Activated CD8-positive, alpha-beta memory T cell treated with anti-CD3 and anti-CD28 coated beads for 24 hours (primary cell): ENCODE results near the gene SOX14.

ENCODE experiments used
- DNase-seq: peaks from one replicate; pipeline ENCODE4 v3.0.0-alpha.2; 2020

SOX14 gene

DNA sequence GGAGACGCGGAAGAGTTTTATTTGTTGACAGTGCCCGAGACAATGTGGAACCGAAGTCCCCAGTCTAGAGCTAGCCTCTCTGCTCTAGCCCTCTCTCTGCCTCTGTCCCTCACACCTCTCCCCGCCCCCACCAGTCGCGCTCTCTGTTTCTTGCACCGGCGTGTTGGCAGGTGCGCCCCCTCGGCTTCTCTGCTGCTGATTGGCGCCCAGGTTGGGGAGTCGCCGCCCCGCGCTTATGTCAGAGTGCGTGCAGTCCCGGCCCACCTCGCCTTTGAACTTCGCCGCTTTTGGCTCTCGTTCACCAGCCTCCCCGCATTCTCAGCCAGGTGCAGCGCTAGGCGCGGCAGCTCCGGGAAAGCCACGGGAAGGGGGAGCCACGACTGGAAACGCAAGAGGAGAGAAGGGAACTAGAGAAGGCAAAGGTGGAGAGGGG, at the start of gene SOX14:
Gene SOX14 (plus strand): TSS at position 315 of the 433 bp plus-strand sequence. CDS start 470 bp downstream, outside the sequence.
- no peak for DNase-seq

DNA sequence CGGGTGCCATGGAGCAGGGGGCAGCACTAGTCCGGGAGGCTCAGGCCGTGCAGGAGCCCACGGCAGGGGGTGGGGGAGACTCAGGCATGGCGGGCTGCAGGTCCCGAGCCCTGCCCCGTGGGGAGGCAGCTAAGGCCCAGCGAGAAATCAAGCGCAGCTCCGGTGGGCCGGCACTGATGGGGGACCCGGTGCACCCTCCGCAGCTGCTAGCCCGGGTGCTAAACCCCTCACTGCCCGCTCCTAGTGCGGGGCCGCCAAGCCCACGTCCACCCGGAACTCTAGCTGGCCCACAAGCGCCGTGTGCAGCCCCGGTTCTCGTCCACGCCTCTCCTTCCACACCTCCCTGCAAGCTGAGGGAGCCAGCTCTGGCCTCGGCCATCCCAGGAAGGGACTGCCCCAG, 49.6 kb upstream of the SOX14 start:
- DNase-seq, result no peak

DNA sequence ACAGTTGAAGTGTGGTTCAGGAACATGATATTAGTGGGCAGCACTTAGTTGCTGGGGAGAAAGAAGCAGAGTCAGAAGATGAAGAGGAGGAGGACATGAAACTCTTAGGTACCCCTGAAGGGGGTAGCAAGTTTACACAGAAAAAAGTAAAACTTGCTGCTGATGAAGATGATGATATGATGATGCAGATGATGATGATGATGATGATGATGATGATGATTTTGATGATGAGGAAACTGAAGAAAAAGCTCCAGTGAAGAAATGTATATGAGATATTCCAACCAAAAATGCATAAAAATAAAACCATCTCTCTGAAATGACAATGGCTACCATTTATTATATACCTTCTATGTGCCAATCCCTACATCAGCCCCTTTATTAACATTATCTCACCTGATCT, 39.9 kb upstream of the SOX14 start:
- DNase-seq, result no peak

DNA sequence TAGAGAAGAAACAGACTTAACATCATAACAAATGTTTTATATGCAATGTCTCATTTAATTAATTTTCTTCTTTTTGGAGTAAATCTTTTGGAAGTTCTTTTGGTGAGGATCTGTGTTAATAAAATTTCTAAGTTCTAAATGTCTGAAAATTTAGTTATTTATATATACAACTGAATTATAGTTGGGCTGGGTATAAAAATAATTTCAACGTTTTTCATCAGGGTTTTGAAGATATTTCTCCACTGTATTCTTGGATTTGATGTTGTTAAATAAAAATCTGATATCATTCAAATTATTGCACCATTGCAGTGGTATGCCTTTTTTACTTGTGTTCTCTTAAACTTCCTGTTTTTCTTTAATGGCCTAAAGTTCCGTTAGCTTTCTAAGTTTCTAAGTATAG, 26.9 kb upstream of the SOX14 start:
- DNase-seq, result no peak

DNA sequence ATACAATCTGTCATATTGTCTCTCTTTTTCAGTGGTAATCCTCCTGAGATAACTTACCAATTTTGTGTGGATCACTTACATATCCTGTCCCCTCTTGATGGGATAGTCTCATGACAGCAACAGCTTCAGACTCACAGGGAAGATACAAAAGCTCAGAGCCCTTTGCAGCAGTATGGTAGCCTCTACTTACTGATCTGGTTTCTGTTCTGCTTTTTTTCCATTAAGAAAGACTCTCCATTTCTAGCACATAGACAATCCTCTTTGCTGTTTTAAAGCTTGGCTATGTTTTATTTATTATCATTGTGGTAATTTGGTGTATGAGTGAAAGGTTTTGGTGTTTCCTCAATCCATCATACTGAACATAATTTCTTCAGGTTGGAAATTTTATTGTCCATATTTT, 25.4 kb upstream of the SOX14 start:
- DNase-seq, result no peak

DNA sequence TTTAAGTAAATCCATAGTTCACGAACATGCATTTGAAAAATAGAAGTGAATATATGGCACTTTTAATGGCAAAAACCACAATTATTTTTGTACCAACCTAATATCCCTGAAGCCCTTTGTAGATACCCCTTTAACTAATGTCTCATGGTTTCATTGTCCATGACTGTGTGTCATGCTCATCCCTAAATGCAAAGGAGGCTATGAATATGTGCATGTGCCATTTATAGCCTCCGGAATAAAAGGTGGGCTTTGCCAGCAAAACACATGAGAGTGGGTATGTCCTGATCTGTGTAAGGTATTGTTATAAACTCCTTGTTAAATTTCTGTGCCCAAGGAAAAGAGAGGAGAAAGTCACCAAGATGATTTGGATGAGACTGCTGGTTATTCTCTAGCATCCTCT, 20.5 kb upstream of the SOX14 start:
- no peak for DNase-seq

DNA sequence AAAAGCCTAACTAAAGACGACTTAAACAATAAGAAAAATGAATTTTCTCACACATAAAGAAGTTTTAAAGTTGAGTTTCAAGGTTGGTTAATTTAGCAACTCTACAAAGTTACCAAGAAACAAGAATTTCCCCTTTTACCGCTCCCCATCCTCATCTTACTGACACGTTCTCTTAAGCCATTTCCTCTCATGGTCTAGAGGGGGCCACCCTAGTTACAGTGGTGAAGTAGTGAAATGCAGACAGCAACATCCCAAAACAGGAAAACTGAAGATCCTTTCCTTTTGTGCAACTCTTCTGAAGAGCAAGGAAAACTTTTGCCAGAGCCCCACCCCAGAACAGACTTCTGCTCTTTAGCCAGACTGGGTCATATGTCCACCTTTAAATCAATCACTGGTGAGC, 17.3 kb upstream of the SOX14 start:
- DNase-seq, result no peak

DNA sequence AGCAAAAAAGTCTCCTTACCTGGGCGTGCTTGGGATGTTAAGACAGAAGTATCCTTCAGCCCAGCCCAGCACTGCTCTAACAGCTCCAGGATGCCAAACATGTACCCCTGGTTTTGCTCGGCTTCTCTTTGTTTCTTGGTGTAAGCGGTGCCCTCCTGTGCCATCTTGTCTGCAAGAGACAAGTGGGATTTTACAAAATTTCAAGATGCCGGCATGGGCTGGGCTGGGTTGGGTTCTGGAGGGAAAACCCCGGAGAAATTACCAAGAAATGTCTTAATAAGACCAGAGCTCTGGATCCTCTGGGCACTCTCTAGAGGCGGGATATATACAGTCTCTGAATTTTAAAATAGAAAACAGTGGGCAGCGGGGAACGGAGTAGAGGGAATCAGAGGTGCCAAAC, 4.6 kb upstream of the SOX14 start:
- no peak for DNase-seq

DNA sequence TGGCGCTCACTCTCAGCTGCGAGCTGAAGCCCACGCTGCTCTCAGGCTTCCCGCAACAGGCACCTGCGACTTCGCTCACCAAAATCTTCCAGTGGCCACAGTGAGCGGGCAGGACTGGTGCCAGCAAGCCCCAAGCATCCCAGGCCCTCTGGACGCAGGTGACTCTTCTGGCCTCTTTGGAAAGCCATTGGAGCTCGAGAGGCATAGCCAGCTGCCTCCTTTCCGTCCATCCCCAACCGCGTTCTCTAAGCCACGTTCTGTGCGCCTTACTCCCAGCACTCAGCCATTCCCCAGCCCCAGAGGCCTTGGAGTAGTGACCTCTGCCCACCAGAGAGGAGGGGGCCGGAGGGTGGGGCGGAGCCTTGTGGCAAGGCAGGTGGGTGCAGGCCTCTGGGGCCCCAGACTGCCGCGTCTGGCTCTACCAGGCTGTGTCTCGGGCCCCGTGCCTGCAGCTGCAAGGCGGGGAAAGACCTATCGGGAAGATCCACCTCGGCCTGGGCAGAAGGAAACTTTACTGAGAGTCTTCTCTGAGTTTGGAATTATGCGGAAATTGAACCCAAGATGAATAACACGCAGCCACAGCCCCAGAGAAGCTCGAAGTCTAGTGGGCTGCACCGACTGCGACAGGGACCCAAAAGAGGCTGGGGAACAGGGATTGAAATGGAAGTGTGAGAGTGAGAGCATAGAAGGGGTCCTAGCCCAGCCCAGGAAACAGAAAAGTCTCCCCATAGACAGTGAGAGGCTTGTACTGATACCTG, 3.6 kb upstream of the SOX14 start:
- DNase-seq, result no peak

DNA sequence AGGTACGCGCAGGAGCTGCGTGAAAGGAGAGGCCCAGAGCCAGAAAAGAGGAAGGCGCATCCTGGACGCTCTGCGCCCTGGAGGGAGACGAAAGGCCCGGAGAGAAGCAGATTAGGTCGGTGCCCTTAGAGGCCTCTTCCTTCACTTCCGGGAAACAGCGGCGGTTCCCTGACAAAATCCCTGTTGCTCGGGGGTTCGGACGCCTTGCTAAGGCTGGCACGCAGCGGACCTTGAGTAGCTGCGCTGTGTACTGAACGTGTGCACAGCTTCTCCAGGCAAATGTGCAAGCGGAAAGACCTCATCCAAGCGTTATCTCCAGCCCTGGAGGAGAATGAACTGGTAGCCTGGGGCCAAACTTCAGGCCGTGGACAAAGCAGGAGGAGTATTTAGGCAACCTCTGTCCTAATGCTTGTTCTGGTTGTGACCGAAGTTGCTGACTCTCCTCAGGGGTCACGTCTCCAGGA, 3.0 kb upstream of the SOX14 start:
- DNase-seq, result no peak

DNA sequence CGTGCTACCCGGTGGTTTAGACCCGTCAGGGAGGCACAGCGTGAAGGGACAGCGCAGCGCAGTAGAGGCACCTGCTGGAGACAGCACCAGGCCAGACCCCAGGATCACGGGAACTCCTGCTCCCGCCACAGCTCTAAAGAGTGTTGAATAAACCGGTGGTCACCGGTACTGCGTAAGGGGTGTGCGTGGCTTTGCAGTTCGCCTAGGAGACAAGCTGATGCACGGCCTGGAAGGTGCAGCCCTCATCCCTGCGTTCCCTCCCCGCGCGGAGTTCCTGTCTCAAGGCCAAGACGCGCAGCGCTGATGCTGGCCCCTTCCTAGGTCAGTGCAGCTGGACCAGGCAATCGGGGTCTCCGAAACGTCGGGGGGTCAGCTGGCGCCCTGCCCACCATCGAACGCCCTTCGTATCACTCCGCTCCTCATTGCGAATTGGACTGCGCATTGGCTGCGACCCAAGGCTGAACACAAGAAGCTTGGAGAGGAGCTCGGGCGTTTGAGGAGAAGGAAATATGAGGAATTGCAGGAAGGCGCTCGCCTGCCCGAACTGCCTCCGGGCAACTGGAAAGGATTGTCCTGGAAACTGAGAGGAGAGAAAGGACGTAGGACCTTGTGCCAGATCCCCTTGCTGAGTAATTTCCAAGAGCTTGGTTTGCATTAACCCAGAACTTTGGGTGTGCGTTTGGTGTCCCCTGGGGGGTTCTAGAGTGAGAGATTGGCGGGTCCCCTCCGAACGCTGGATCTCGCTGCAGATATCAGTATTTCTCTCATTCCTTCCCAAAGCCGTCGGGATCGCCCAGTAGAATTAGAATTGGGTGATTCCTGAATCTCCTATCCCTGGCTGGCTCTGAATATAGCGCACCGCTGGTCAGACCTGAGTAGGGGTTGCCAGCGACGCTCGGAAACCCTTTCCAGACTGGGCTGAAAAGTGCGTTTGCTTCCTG, 2.3 kb upstream of the SOX14 start:
- peak; percentile 52 for DNase-seq

DNA sequence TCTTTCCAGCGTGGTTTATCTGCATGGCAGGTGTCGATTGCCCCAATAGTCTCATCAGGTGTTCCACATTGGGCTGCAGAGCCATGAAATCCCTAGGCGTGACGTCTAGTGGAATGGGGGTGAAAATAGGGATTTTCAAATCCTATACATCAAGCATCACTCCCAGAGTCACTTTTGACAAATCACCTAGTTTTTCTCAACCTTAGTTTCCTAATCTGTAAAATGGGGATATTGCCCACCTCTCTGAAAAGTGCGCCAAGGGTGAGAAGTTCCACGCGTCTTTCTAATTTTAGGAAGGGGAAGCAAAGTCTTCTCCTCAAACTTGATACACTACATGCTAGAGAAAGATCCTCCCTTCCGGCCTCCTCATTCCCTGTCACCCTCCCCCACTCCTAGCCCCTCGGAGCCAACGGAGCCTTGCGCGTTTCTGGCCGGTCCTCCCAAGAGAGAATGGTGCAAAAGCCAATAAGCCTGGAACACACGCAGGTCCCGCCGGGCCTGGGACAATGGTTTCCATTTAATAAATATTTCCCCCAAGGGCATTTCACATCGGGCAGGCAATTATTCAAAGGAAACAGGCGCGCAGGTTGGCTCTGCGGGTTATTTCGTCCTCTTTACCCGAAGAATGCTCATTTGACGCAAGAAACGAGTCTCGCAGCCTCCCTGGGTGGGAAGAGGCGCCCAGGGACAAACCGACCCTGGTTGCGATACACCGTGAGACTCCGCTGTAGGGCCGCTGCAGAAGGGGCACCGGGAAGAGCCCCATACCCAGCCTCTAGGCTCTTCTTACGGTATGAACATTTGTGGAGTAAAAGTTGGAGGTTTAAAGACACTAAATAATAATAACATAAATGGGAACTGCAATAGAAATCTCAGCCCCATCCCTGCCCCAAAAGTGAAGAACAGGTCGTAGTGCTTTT, 1.2 kb upstream of the SOX14 start:
- DNase-seq, result no peak

DNA sequence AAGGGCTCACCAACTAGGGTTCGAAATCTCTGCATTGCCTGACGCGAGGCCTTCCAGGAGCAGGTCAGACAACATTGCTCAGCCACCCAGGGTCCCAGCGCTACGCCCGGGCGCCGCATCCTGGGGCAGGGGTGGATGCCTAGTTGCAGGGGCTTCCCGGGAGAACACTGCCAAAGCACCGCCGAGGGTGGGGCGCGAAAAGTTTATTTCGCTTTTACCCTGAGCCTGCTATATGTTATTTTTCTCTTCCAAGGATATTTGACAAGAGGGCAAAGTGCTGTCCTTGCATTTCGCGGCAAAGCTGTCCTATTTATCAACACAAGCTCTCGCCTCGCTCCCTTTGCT, 549 bp upstream of the SOX14 start:
- DNase-seq, result peak; percentile 54

DNA sequence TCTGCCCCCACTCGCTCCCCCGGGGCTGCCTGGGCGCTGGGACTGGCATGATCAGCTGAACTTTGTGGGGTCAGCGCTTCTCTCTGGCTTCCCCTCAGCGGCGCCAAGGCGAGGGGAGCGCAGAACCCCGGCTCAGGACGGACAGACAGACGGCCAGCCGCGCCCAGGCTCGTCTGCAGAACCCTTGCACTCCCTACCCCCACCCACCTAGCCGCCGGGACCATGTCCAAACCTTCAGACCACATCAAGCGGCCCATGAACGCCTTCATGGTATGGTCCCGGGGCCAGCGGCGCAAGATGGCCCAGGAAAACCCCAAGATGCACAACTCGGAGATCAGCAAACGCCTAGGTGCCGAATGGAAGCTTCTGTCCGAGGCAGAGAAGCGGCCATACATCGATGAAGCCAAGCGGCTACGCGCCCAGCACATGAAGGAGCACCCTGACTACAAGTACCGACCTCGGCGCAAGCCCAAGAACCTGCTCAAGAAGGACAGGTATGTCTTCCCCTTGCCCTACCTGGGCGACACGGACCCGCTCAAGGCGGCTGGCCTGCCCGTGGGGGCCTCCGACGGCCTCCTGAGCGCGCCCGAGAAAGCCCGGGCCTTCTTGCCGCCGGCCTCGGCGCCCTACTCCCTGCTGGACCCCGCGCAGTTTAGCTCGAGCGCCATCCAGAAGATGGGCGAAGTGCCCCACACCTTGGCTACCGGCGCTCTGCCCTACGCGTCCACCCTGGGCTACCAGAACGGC, 621 bp downstream of the SOX14 start:
- DNase-seq, result no peak

DNA sequence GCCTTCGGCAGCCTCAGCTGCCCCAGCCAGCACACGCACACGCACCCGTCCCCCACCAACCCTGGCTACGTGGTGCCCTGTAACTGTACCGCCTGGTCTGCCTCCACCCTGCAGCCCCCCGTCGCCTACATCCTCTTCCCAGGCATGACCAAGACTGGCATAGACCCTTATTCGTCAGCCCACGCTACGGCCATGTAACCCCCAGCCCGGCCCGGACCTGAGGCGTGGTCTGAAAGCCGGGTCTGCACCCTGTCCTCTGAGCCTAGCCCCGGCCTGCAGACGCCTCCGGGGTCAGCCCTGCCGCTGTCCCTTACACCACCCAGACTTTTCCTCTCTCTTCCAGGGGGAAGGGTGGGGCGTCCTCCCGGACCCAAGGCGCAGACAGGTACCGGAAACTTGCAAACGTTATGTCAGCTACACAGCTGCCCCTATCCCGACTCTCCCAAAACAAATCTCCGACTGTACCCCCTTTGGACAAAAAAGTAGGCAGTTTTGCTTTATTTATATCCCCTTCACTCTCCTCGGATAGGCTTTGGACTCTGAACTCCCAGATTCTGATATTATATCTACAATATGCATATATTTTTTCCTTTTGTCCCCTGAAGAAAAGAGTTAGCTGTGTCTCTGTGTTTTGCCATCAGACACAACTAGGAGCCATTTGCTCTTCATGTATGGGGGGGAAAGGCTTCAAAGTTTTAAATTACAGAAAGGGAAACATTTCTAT, 1.4 kb downstream of the SOX14 start:
- no peak for DNase-seq

DNA sequence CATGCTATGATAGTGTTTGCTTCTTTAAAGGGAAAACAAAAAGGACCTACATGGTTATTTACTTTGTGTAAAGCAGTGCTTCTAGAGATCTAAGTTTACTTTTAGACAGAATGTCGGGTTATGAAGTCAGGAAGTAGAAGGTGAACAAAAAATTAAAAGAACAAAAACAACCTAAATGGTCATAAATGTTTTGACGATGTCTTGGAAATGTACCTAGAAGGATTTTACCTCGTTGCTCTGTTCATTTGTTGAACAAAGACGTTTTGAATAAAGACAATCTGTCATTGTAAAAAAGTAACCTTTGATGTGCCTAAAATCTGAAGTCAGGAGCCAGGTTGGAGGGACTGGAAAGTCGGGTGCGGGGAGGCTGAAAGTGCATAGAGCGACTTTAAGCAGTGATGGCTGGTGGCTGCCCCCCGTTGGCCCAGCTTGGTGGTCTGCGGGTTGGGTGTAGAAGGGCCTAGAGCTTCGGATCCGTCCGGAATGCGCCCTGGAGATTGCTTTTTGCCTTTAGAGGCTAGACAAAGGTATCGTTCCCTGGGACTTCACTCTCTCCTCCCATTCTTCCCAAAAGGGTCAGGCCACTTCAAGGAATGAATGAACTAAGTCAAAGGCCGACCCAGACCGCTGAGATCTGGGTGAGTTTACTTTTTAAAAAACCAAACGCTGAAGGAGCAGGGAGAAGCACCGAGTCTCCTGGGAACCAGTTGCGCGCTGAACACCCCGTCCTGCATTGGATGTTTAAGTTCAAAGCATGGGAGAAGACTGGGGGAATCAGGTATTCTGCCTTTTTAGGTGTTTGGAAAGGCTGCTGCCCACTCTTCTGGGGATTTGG, 2.1 kb downstream of the SOX14 start:
- no peak for DNase-seq

DNA sequence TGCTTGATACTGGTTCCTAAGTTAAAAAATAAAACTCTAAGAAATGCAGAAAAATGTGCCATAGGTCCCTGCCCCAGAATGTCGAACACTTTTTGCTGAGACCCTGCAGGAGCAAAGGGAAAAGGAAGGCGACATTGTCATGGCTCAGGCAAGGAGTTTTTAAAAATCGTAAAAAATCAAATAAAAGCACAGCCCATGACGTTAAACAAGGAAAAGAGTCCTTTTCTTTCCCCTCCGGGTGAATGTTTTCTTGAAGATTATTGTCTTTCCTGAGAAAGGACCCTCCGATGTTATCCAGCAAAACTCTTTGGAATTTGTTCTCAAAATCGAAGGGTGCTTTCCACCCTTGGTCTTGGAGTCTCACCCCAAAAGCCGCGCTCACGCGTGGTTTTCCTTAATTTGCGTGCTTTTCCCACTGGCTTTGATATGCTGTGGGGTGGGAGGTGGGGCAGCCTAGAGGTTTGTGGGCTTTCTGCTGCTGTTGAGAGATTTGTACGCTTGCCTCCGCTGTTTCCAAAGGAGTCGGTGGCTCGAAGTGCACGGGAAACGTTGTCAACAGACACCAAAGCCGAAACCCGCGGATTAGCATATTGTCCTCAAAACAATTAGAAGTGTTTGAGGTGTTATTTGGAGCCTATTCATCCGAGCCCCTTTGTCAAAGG, 2.9 kb downstream of the SOX14 start:
- no peak for DNase-seq

DNA sequence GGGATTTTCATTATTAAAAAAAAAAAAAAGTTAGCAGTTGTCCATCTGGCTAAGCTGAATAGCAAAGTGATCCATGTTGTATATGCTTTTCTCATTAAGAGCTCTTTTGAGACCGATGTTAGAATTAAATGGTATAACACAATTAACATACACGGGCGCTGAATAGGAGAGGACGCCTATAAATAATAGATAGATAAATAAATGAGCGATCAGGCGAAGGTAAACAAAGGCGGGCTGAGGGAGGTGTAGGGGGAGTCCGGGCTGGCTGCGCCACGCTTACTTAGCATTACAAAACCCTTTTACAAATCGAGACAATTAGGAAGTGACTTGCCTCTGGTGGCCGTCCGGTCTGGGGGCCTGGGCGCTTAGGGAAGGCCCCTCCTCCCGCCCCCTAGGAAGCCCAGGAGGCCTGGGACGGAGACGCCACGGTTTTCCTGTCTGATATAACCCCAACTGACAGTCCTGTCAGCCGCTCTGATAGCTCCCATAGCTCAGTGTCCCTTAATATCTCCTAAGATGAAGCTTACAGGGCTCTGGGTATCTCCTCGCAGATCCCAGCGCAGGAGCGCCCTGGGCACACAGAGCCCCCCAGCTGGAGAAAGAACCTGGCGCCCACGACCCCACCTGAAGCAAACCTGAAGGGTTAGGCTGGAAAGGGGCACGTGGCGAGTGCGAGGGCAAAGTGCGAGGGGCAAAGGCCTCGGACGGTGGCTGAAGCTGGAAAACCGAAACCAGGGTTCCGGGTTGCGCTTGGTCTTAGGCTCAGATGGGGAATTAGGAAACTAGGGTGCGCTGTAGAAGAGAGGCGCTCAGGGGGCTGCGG, 3.6 kb downstream of the SOX14 start:
- no peak for DNase-seq
